ENCODE measurements around the gene HYOU1. TPM values are rescaled to one million over a fixed set of nuclear protein-coding genes. Genes with fewer than 3 reads are reported as not detected.

Gene HYOU1
- total and polyA plus RNA-seq, 2 experiments from 2014 or later, result 48.2 to 229 TPM

DNA sequence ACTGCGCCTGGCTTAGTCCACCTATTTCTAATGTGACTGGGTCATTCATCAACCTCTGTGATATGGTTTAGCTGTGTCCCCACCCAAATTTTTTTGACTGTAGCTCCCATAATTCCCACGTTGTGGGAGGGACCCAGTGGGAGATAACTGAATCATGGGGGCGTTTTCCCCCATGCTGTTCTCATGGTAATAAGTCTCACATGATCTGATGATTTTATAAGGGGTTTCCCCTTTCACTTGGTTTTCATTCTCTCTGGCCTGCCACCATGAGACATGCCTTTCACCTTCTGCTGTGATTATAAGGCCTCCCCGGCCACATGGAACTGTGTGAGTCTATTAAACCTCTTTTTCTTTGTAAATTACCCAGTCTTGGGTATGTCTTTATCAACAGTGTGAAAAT is 50.3 kb downstream of the HYOU1 start (continued):
- TF ChIP-seq, protein P1, sequence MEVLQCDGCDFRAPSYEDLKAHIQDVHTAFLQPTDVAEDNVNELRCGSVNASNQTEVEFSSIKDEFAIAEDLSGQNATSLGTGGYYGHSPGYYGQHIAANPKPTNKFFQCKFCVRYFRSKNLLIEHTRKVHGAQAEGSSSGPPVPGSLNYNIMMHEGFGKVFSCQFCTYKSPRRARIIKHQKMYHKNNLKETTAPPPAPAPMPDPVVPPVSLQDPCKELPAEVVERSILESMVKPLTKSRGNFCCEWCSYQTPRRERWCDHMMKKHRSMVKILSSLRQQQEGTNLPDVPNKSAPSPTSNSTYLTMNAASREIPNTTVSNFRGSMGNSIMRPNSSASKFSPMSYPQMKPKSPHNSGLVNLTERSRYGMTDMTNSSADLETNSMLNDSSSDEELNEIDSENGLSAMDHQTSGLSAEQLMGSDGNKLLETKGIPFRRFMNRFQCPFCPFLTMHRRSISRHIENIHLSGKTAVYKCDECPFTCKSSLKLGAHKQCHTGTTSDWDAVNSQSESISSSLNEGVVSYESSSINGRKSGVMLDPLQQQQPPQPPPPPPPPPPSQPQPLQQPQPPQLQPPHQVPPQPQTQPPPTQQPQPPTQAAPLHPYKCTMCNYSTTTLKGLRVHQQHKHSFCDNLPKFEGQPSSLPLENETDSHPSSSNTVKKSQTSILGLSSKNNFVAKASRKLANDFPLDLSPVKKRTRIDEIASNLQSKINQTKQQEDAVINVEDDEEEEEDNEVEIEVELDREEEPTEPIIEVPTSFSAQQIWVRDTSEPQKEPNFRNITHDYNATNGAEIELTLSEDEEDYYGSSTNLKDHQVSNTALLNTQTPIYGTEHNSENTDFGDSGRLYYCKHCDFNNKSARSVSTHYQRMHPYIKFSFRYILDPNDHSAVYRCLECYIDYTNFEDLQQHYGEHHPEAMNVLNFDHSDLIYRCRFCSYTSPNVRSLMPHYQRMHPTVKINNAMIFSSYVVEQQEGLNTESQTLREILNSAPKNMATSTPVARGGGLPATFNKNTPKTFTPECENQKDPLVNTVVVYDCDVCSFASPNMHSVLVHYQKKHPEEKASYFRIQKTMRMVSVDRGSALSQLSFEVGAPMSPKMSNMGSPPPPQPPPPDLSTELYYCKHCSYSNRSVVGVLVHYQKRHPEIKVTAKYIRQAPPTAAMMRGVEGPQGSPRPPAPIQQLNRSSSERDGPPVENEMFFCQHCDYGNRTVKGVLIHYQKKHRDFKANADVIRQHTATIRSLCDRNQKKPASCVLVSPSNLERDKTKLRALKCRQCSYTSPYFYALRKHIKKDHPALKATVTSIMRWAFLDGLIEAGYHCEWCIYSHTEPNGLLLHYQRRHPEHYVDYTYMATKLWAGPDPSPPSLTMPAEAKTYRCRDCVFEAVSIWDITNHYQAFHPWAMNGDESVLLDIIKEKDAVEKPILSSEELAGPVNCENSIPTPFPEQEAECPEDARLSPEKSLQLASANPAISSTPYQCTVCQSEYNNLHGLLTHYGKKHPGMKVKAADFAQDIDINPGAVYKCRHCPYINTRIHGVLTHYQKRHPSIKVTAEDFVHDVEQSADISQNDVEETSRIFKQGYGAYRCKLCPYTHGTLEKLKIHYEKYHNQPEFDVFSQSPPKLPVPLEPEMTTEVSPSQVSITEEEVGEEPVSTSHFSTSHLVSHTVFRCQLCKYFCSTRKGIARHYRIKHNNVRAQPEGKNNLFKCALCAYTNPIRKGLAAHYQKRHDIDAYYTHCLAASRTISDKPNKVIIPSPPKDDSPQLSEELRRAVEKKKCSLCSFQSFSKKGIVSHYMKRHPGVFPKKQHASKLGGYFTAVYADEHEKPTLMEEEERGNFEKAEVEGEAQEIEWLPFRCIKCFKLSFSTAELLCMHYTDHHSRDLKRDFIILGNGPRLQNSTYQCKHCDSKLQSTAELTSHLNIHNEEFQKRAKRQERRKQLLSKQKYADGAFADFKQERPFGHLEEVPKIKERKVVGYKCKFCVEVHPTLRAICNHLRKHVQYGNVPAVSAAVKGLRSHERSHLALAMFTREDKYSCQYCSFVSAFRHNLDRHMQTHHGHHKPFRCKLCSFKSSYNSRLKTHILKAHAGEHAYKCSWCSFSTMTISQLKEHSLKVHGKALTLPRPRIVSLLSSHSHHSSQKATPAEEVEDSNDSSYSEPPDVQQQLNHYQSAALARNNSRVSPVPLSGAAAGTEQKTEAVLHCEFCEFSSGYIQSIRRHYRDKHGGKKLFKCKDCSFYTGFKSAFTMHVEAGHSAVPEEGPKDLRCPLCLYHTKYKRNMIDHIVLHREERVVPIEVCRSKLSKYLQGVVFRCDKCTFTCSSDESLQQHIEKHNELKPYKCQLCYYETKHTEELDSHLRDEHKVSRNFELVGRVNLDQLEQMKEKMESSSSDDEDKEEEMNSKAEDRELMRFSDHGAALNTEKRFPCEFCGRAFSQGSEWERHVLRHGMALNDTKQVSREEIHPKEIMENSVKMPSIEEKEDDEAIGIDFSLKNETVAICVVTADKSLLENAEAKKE (CRISPR knock-in tag; IDR thresholded peaks at IDR 0.05), result no peak
- no peak for TF ChIP-seq EZH2phosphoT487 (IDR thresholded peaks at IDR 0.05; ENCODE audit: unreplicated experiment)
- TF ChIP-seq EZH2 (IDR thresholded peaks at IDR 0.05; ENCODE audit: low read depth, unreplicated experiment), result no peak

DNA sequence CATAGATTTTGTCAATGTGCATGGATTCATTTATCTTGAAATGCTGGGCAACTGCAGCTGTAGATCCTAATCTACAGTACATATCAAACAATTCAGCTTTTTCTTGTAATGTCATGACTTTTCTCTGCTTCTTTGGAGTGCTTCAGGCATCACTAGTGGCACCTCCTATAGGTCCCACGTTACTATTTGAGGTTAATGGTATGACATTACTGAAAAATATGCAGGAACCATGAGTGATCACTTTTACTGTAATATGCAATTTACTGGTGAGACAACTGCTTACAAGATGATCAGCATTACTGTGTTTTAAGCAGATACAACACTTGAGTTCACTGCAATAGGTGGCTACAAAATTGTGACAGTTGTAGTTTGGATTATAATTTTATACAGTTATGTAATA is 56.1 kb downstream of the HYOU1 start:
- H3K36me3 ChIP-seq (ENCODE audit: insufficient read depth), result peaks cover 22% of the 10 kb centered on the region
- Mint-ChIP-seq H3K4me3 (no peak overlapping the region), H3K4me1 (peaks cover 21% of the 10 kb centered on the region), H3K9me3 (no peaks in the 10 kb centered on the region), H3K27me3 (ENCODE audit: insufficient read depth, low read depth, poor library complexity) (peaks cover 4% of the 10 kb centered on the region), H3K27ac (no peak overlapping the region), H3K36me3 (ENCODE audit: low read depth) (peaks cover 63% of the 10 kb centered on the region)
- 0 out of 2 replicates have a peak, but pooled peaks cover 4% of the 10 kb centered on the region for H3K9me2 ChIP-seq (ENCODE audit: insufficient read depth)
- ATAC-seq (no peak), DNase-seq (ENCODE audit: low spot score) (no peak)
- H3K79me2 ChIP-seq (replicated peaks; ENCODE audit: insufficient read depth), result peaks cover 56% of the 10 kb centered on the region
- no peaks in the 10 kb centered on the region for H3K27me3 ChIP-seq (ENCODE audit: insufficient read depth)
- peaks cover 16% of the 10 kb centered on the region; the same call in 1 of the 2 replicates for H3K4me1 ChIP-seq (ENCODE audit: insufficient read depth)
- H3F3A ChIP-seq (replicated peaks; ENCODE audit: low read depth), result 0 out of 2 replicates have a peak, but pooled peaks cover 5% of the 10 kb centered on the region
- H2AFZ ChIP-seq, result no peak overlapping the region
- H3K4me2 ChIP-seq, result no peak overlapping the region
- peaks cover 6% of the 10 kb centered on the region; the same call in 1 of the 2 replicates for H4K20me1 ChIP-seq (replicated peaks; ENCODE audit: insufficient read depth)
- H3K27ac ChIP-seq (ENCODE audit: low read depth), result no peak overlapping the region
- H3K4me3 ChIP-seq, result no peak overlapping the region
- TF ChIP-seq NANOG (IDR thresholded peaks at IDR 0.05; ENCODE audit: borderline replicate concordance) (no peak), CREB1 (CRISPR knock-in tag; IDR thresholded peaks at IDR 0.05; ENCODE audit: low read depth) (no peak), STAT1 (IDR thresholded peaks at IDR 0.05; ENCODE audit: unreplicated experiment) (no peak), EZH2 (IDR thresholded peaks at IDR 0.05; ENCODE audit: low read depth, unreplicated experiment) (no peak), EZH2phosphoT487 (IDR thresholded peaks at IDR 0.05; ENCODE audit: unreplicated experiment) (no peak), ZNF331 (CRISPR knock-in tag; IDR thresholded peaks at IDR 0.05; ENCODE audit: low read depth) (no peak), ZNF114 (CRISPR knock-in tag; IDR thresholded peaks at IDR 0.05) (no peak)
- TF ChIP-seq, protein P2, sequence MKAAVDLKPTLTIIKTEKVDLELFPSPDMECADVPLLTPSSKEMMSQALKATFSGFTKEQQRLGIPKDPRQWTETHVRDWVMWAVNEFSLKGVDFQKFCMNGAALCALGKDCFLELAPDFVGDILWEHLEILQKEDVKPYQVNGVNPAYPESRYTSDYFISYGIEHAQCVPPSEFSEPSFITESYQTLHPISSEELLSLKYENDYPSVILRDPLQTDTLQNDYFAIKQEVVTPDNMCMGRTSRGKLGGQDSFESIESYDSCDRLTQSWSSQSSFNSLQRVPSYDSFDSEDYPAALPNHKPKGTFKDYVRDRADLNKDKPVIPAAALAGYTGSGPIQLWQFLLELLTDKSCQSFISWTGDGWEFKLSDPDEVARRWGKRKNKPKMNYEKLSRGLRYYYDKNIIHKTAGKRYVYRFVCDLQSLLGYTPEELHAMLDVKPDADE (IDR thresholded peaks at IDR 0.05), result no peak
- TF ChIP-seq, protein P3, sequence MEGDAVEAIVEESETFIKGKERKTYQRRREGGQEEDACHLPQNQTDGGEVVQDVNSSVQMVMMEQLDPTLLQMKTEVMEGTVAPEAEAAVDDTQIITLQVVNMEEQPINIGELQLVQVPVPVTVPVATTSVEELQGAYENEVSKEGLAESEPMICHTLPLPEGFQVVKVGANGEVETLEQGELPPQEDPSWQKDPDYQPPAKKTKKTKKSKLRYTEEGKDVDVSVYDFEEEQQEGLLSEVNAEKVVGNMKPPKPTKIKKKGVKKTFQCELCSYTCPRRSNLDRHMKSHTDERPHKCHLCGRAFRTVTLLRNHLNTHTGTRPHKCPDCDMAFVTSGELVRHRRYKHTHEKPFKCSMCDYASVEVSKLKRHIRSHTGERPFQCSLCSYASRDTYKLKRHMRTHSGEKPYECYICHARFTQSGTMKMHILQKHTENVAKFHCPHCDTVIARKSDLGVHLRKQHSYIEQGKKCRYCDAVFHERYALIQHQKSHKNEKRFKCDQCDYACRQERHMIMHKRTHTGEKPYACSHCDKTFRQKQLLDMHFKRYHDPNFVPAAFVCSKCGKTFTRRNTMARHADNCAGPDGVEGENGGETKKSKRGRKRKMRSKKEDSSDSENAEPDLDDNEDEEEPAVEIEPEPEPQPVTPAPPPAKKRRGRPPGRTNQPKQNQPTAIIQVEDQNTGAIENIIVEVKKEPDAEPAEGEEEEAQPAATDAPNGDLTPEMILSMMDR (conservative IDR thresholded peaks at IDR 0.05; ENCODE audit: low read depth in 2 of 2), result no peak
